Iris pigment epithelial cell (primary cell): ENCODE data around the gene CDH1.
"Not testable (repeated sequence)": the region's sequence is repeated elsewhere in the genome, so short reads cannot be mapped to it uniquely, and the experiment has no call there.

Source experiments
- DNase-seq: peaks from one replicate; pipeline ENCODE4 v3.0.0-alpha.2; 2011; ENCODE audit warnings: low read depth

CDH1 gene

DNA sequence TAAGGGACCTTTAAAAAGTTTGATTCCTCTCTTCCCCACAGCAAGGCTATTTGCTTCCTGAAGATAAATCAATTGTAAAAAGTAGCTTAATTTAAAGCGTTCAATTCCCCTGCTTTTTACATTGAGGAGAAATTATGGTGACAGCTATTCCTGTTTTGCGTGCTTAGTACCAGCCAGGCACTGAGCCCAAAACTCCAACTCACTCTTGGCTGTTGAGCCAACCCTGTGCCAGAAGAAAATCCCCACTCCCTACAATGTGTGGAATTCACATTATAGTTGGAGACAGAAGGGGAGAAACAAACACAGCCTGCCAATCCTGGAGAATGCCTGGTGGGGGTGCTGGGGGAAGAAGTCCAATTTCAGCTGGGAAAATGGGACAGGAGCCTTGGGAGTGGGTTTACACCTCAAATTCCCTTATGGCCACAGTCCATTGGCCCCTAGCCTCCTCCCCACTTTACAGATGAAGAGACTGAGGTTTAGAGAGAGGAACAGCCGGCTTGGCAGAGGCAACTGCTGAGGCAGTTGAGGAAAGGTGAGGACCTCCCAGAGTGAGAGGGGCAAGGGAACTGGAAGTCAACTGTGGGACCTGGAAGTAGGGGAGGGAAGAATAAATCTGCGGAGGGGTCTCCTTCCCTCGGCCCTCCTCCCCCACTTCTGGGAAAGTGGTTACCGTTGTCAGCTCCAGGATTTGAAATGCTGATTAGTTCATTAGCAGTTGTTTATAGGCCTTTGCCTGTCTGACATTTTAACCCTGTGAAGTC is 26.1 kb downstream of the CDH1 start:
- DNase-seq: no peak

DNA sequence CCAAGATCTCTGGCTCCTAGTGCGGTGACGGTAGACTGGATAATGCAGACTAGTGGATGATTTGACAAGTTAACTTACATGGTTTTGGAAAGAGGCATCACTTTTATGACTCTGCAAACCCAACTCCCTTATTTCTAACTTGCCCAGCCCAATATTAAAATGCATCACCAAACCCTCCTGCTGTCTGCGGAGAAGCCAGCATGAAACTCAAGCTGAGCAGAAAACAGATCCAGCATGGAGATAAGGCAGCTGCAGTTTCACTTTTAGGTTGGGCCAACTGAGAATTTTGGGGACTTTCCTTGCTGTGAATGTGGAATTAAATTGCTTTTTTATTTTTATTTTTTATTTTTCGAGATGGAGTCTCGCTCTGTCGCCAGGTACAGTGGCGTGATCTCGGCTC is 27.8 kb downstream of the CDH1 start:
- DNase-seq: no peak

DNA sequence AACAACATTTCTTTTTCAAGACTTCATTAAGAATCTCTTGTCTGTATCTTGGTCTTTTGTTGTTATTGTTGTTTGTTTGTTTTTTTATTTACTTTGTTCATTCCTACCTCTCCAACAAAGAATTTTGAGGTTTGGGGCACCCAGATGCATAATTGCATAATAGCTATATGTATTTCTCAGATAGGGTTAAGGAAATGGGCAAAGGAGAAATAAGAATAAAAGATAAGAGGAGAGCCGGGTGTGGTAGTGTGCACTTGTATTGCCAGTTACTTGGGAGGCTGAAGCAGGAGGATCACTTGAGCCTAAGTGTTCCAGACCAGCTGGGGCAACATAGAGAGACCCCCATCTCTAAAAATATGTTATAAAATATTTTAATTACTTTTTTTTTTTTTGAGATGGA is 30.5 kb downstream of the CDH1 start:
- no peak for DNase-seq

DNA sequence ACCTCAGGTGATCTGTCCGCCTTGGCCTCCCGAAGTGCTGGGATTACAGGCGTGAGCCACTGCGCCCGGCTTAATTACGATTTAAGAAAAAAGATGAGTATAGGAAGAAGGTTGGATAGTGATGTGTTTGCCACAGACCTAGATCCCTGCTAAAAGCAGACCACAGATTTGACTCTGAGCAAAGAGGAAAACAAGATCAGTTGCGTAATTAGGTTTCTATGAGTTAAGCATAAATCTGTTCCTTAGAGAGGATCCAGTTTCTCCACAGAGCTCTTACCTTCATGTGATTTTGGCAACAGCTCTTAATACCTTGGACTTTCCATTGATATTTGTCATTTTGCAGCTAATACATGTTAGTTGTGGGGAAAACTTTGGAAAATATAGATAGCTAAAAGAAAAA is 31.1 kb downstream of the CDH1 start:
- no peak for DNase-seq

DNA sequence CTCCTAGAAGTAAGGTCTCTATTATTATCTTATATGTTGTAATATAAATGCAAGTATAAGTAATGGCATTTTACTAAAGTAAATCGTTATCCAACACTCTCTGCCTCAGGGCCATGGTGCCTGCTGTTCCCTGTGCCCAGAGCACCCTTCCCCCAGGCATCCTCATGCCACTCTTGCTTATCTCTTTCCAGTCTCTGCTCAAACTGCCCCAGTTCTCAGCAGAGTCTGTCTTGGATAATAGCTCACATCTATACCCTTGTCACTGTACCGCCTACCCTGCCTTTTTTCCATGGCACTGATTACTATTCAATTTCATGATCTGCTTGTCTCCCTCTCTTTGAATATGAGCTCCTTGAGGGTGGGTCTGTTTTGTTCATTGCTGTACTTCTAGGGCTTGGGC is 31.7 kb downstream of the CDH1 start:
- no peak for DNase-seq

DNA sequence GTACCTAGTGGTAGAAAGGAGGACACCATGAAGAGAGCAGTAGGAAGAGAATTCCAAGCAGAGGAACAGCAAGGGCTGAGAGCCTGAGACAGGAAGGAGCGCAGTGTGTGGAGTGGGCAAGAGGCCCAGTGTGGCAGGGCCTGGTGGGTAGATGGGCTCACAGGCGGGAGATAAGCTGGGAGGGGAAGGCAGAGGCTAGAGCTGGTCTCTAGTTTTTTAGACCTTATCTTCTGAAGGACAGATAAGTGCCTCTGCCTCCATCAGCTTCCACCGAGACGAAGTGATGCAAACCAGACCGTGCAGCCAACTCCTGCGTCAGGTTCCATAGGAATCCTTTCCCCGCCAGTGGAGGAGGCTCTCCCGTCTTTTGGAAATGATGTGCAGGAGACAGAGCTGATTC is 33.6 kb downstream of the CDH1 start:
- DNase-seq: no peak

DNA sequence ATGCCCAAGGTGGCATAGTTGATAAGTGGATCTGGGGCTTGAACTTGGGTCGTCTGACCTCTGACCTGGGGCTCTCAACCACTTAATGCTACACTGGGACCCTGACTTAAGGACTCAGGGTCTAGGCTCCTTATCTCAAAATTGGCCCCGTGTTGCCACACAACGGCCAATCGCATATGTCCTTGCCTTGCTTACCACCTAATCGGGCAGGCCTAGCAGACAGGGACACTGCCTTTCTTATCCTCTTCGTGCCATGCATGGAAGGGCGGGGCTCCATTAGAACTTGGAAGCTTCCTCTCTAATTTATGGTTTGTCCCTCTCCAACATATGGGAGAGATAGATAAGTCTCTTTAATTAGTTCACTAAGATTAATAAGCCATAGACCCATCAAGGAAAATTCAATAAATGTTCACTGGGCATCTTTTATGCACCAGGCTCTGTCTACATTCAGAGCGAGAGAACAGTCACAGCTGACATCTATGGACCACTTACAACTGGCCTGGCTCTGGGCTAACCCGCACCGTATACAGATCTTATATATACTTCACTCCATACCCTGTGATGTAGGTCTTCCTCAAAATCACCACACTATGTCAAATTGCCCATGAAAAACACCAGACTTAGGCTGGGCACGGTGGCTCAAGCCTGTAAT is 35.1 kb downstream of the CDH1 start:
- DNase-seq: no peak

DNA sequence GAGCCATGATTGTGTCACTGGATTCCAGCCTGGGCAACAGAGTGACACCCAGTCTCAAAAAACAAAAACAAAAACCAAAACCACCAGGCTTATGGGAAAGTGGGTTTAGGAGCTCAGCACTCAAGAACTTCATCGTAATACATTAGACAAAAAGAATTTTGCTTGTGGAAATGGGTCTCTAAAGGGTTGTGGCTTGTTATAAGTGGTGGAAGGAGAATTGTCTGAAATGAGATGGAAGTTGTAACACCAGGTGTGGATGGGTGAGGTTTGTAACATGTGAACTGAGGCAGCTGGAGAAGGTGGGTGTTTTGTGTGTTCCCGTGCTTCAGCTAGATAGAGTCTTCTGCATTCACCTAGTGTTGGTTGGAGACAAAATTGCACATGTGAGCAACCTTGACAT is 35.8 kb downstream of the CDH1 start:
- no peak for DNase-seq

DNA sequence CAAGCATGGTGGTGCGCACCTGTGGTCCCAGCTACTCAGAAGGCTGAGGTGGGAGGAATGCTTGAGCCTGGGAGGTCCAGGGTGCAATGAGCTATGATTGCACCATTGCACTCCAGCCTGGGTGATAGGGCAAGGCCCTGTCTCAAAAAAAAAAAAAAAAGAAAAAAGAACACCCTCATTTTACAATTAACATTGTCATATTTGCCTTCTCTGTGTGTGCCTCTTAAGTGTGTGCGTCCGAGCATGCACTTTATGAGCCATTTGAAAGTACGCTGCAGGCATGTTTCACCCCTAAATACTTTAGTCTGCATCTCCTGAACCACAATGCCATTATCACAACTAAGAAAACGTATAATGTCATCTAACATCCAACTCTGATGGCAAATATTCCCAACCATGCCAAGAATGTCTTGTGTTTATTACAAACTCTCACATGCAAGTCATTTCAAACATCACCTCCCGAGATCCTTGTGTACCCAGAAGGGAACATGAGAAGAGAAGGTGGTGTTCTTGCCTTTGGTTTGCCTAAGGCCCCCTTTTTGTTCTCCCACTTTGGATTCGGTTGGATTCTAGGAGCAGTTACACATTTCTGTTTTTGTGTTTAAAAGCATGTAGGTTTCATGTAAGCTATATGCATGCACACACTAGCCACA is 38.0 kb downstream of the CDH1 start:
- no peak for DNase-seq

DNA sequence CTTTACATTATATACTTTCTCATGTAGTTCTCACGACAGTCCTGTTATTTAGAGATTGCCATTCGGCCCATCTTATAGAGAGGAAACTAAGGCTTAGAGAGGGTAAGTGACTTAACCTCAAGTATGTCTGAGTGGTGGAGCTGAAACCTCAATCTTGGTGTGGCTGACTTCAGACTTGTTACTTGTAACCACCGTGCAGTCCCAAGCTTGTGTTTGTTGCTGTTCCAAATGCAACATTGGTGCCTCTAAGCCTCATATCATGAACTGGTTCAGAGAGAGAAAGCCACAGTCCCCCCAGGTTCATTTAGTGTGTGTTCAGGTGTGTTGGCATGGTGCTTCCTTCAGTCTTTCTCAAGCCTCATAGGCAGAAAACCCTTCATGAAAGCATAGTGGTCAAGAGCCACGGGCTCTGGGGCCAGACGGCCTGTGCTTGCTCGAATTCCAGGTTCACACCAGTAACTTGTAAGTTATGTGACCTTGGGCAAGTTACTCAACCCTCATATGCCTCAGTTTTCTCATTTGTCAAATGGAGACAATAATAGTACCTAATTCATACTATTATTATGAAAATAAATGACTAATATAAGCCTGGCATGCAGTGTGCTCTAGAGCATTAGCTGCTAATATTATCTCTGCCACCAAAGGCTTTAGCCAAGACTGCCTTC is 39.9 kb downstream of the CDH1 start:
- peak; percentile 71 for DNase-seq

DNA sequence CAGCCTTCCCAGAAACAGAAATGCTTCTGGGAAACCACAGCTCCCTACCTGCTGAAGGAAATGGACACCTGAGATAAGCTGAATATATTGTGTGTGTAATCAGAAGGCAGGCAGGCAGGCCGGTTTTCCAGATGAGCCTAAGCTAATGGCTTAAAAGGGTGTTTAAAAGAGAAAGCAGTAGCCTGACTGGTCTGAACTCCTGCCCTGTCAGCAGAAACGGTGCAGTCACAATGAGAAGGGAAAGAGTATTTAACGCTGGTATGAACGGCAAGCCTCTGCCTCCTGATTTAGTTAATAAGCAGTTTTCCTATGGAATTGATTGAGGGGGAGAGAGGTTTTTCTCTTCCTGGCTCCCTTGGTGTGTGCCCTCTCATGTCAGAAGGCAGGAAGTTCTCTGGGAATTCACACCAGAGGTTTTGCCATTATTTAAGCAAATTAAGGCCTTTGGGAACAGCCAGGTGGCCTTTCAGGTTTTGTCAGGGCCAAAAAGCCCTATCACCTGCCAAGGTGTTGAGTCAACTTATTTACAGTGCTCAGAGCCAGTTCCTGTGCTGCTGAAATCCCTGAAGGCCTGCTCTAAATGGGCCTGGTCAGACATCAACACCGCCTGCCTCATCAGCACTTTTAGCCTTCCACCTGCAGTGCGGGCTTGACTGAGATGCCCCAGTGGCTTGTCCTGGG is 41.6 kb downstream of the CDH1 start:
- no peak for DNase-seq

DNA sequence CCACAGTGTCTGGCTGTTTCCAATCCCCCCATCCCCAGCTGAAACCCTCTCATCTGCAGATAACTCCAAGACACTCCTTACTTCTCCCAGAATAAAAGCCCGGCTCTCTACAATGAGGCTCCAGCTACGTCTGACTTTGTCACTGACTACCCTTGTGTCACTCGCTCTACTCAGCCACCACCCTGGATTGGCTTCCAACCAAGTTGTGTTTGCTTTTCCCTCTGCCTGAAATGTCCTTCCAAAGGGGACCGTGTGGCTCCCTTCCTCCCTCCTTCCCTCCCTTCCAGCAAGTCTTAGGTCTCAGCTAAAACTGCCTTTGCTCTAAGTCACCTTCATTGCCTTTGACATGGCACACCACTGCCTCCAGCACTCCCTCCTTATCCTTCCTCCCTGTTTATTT is 42.8 kb downstream of the CDH1 start:
- DNase-seq: no peak

DNA sequence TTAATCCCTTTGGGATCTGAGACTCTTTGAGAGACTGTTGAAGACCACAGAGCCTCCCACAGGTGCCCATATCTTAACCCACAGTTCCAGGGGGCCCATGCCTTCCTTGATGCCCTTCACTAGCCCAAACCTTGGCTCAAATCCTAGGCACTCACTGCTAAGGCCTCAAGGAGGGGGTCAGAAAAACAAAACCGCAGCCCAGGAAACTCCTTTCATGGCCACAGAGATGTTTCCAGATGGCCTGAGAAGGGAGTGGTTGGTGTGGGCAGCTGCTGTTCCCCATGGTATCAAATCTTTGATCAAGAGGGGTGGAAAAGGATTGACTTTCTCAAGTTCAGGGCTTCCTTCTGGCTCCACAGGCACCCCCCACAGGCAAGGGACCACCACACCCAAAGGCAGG is 44.7 kb downstream of the CDH1 start:
- DNase-seq: no peak

DNA sequence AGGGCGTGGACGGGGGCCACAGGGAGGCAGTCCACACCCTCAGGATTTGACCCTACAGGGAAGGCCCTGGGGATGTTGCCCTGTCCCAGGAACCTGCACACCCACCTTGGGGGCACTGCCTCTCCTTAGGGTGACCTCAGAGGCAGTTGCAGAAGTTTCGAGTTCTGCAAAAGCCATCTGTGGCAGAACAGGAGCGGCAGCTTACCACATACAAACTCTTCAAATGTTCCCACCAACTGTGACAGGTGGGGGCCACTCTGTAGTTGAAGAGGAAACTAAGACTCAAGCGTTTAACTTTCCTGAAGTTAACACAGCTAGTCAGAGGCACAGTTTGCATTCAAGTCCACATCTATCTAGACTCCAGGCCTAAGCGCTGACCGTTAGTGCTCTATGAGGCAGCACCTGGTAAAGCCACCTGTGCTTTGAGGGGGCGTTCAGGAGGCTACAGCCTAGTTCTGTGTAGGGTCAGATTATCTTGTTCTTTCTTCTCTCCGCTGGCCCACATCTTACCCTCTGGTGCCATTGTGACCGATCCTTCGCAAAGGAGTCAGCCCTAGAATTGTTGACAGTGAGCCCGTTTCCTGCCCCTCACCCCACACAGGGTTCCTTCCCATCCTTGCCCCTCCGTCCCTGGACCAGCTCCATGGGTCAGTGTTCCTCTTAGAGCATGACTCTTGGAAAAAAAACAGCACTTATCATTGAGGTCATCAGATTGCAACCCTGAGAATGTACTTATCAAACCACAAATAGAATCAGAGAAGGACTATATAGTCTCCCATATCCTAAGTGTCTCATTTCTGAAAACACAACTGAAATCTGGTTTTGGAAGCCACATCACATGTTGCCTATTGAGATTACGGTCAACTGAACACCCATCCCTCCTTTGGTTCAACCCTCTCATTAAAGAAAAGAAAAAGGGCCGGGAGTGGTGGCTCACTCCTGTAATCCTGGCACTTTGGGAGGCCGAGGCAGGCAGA is 45.4 kb downstream of the CDH1 start:
- DNase-seq: no peak

DNA sequence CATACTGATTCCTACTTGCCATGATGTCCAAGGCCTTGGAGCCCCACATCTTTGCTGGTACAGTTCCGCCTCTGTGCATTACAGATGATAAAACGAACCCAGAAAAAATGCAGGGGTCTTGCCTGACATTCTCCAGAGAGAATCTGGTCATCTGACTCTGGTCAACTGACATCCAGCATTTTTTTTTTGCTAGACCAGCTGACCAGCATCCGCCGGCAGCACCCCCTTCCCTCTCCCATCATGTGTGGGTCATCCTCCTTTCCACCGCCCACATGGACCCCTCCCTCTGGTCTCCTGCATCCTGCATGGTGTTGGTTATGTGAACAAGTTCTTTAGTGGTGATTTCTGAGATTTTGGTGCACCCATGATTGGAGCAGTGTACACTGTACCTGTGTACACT is 47.1 kb downstream of the CDH1 start:
- DNase-seq: no peak

DNA sequence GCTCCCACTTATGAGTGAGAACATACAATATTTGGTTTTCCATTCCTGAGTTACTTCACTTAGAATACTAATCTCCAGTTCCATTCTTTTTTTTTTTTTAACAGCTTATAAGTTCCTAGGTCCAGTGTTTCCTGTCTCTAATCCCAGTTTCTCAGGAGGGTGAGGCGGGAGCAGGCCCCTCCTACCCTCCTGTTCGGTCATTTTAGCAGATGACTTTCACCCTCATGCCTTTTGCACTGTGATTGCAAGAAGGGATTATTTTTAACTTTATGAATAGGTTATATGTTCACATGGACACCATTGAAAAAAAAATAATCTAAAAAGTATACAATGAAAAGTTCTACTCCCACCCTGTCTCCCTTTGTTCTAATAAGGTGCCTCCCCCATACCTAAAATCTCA is 47.6 kb downstream of the CDH1 start:
- DNase-seq: no peak

DNA sequence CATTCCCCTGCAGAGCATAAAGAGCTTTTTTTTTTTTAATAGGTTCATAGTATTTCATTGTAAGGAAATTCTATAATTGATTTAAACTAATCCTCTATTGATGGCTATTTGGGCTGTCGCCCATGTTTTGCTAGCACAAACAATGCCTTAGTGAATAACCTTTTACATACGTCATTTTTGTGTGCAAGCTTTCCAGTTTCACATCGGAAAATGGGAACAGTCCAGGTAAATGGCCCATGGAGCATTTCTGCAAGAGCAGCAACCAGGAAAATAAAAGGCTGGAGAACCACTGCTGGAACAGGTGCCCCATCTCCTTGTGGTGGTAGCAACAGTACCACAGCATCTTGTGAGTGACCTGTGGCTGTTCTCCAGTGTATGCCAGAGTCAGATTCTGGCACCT is 48.6 kb downstream of the CDH1 start:
- no peak for DNase-seq

DNA sequence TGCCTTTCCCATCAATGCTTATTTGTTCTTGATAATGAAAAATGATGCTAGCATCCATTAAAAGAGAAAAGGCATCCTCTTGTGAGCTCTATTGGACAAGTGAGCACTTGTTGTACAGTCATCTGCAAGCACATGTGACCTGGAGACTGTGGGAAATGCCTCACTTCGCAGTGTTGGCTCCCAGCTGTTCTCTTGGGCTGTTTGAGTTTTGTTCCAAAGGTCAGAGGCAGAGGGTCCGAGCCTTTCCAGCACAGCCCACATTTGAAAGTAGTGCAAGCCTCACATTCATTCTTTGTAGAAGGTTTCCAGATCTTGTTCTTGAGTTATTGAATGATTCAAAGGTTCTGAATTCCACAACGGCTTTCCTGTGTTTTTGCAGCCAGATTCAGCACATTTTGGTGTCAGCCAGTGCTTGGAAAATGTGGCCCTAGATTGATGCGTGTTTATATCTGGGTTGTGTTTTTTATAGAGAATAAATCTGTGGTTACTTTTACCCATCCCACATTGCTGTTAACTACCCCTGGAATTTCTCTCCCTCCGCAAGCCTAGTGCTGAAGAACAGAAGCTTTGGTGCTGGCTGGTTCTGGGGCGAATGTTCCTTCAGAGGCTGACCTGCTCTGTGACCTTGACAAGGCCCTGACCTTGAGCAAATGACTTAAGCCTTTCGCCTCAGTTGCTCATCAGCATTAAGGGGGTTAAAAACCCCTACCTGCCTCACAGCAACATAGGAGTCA is 49.8 kb downstream of the CDH1 start:
- DNase-seq: peak; percentile 78

DNA sequence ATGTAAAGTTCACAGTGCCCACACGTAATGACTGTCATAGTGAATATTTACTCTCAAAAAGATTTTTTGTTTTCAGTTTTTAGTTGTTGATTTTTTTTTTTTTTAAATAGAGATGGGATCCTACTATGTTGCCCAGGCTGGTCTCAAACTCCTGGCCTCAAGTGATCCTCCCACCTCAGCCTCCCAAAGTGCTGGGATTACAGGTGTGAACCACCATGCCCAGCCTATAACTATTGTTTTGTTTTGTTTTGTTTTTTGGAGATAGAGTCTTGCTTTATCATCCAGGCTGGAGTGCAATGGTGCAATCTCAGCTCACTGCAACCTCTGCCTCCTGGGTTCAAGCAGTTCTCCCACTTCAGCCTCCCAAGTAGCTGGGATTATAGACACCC is 50.3 kb downstream of the CDH1 start:
- DNase-seq: not testable (repeated sequence)

DNA sequence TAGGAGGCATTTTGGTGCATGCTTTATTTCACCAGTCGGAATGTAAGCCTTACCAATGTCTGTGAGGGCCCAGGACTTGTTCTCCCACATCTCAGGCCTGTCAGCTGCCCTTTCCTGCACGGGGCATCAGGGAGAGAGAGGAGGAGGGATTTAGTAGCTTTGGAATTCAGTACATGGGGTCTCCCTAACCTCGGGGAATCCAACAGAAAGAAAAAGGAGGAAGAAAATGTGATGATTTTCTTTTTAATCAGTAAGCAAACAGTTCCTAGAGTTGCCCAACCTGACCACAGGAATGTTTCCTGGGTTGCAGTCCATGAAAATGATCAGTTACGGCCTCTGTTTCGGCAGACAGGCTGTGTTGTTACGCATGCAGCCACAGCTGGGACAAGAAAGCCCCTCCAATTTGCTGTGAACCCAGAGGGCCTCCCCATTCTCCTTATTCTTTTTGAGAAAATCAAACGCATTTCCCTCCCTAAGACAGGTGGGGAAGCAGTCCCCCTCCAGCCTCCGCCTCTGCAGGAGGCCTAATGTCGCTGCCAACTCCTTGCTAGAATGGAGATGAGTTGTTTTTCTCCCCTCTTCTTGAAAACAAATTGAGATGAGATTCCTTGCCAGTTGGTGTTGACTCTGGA is 53.2 kb downstream of the CDH1 start:
- peak; percentile 93 for DNase-seq
